GM12892 (cell line): ENCODE results near the gene TBC1D22A.

Source experiments
- POLR2A ChIP-seq: IDR thresholded peaks from 2 replicates; pipeline ENCODE4 v1.6.1; 2011; ENCODE audit warnings: low read depth, low read length, control low read depth
- POLR2AphosphoS5 ChIP-seq: IDR thresholded peaks from 2 replicates; pipeline ENCODE4 v1.6.1; 2011; ENCODE audit warnings: low read depth, low read length, control low read depth
- TAF1 ChIP-seq: IDR thresholded peaks from 2 replicates; pipeline ENCODE4 v1.6.1; 2011; ENCODE audit warnings: low read depth, mild to moderate bottlenecking, control low read depth, low read length, borderline replicate concordance

DNA sequence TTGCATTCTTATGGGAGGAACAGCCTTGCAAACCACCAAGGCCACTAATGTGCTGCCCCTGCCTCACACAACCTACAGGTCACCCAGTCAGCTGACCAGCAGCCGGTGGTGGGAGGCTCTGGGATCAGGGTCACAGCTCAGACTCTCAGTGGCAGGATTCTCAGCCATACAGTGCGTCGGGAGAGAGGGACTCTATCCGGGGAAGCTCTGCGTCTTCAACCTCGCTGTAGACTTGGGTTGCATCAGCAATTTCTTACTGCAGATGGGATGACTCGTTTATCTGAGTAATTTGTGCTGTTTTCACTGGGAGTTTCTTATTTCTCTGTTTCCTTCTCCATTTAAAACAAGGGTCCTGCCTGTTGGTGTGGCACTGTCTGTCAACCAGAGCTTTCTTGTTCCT lies 257.7 kb downstream of the TBC1D22A start:
- TF ChIP-seq POLR2A = no peak
- no peak for TF ChIP-seq POLR2AphosphoS5
- no peak for TF ChIP-seq TAF1
